Ishikawa (cell line): ENCODE results near the gene EBI3.

Experiments
- EP300 ChIP-seq: IDR thresholded peaks from 2 replicates; pipeline ENCODE4 v1.6.1; 2012; ENCODE audit warnings: borderline replicate concordance
- TAF1 ChIP-seq: IDR thresholded peaks from 2 replicates; pipeline ENCODE4 v1.6.1; 2012; ENCODE audit warnings: low read depth, mild to moderate bottlenecking
- TEAD4 ChIP-seq: IDR thresholded peaks from 2 replicates; pipeline ENCODE4 v1.6.1; 2012
- ZBTB7A ChIP-seq: IDR thresholded peaks from 2 replicates; pipeline ENCODE4 v1.6.1; 2012; ENCODE audit warnings: low read depth

DNA sequence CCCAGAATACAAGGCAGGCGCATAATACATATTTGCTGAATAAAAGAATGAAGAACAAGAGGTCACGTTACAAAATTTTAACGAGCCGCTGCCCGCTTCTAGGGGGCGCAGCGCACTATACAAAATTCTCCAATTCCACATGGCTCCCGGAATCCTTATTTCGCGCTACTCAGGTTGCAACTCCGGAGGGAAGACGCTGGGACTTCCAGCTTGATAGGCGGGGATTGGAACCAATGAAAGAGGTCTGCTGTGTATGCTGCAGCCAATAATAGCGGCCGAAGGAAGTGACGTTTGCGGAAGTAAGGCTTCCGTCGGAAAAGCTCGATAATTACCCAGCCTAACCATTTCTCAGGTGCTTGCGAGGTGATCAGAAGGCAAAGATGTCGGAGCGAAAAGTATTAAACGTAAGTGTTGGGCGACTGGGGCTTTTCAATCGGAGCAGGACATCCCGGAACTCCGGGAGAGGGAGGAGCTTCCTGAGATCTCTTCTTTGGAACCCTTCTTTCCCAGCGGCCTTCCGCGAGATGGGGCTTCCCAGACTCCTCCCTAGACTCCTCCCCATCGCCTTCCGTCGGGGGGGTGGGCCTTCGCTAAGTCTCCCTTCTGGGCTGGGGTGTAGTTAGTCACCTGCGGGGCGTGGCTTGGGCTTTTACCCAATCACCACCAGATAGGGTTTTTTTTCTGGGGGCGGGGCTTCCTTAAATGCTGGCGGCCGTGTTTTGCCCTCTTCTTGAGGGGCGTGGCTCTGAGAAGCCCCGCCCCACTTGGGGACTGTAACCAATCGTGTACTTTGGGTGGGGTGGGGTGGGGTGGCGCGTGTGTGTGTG lies 17.7 kb downstream of the EBI3 start, which contains the start of gene YJU2:
- TF ChIP-seq TAF1 (peak; percentile 37; the same call in 1 of the 2 replicates), ZBTB7A (no peak), TEAD4 (peak; percentile 60), EP300 (peak; percentile 33; the same call in 1 of the 2 replicates)
